ENCODE measurements around the gene COL25A1.

The COL25A1 gene

GRCh38 chr4:109278594-109279031 lies 23.8 kb downstream of the COL25A1 start:
- no peaks in the 10 kb centered on the region for H3K27me3 ChIP-seq (ENCODE audit: control insufficient read depth, insufficient read depth, low read length)
- H3K79me2 ChIP-seq, result no peaks in the 10 kb centered on the region
- no peak overlapping the region for H3K27ac ChIP-seq
- H3K4me2 ChIP-seq (ENCODE audit: low read length), result no peak overlapping the region
- no peaks in the 10 kb centered on the region for H3K36me3 ChIP-seq (ENCODE audit: control insufficient read depth, insufficient read depth, low read length)
- TF ChIP-seq CTCF (IDR thresholded peaks at IDR 0.05), result no peak
- H3K9me3 ChIP-seq (ENCODE audit: control insufficient read depth, low read length), result no peaks in the 10 kb centered on the region
- H2AFZ ChIP-seq, result no peak overlapping the region
- H3K4me3 ChIP-seq (ENCODE audit: low read depth, low read length), result no peak overlapping the region
- H3K4me1 ChIP-seq, result no peaks in the 10 kb centered on the region
- no peak overlapping the region for H3K9ac ChIP-seq

- Histone ChIP-seq H2AFZ (no peak overlapping the region), H3K4me1 (no peaks in the 10 kb centered on the region), H3K4me3 (ENCODE audit: low read depth, low read length) (no peak overlapping the region), H3K27ac (no peak overlapping the region), H3K9me3 (ENCODE audit: control insufficient read depth, low read length) (no peaks in the 10 kb centered on the region), H3K27me3 (ENCODE audit: control insufficient read depth, insufficient read depth, low read length) (no peaks in the 10 kb centered on the region), H3K36me3 (ENCODE audit: control insufficient read depth, insufficient read depth, low read length) (no peaks in the 10 kb centered on the region), H3K9ac (no peak overlapping the region), H3K4me2 (ENCODE audit: low read length) (no peak overlapping the region), H3K79me2 (no peaks in the 10 kb centered on the region)
- no peak for TF ChIP-seq CTCF (IDR thresholded peaks at IDR 0.05)
Measured at GRCh38 chr4:109276482-109277095, 25.9 kb downstream of the COL25A1 start.

GRCh38 chr4:109275066-109275745 lies 27.3 kb downstream of the COL25A1 start:
- H3K36me3 ChIP-seq (ENCODE audit: control insufficient read depth, insufficient read depth, low read length), result no peaks in the 10 kb centered on the region
- H3K4me3 ChIP-seq (ENCODE audit: low read depth, low read length), result no peak overlapping the region
- no peak overlapping the region for H2AFZ ChIP-seq
- no peak overlapping the region for H3K4me2 ChIP-seq (ENCODE audit: low read length)
- no peaks in the 10 kb centered on the region for H3K9me3 ChIP-seq (ENCODE audit: control insufficient read depth, low read length)
- no peak overlapping the region for H3K27ac ChIP-seq
- no peak for TF ChIP-seq CTCF (IDR thresholded peaks at IDR 0.05)
- no peaks in the 10 kb centered on the region for H3K4me1 ChIP-seq
- H3K27me3 ChIP-seq (ENCODE audit: control insufficient read depth, insufficient read depth, low read length), result no peaks in the 10 kb centered on the region
- H3K9ac ChIP-seq, result no peak overlapping the region
- no peaks in the 10 kb centered on the region for H3K79me2 ChIP-seq

- Histone ChIP-seq H3K36me3 (ENCODE audit: control insufficient read depth, insufficient read depth, low read length) (no peaks in the 10 kb centered on the region), H3K27ac (no peak overlapping the region), H3K4me3 (ENCODE audit: low read depth, low read length) (no peak overlapping the region), H3K4me1 (no peaks in the 10 kb centered on the region), H3K79me2 (no peaks in the 10 kb centered on the region), H3K9ac (no peak overlapping the region), H2AFZ (no peak overlapping the region), H3K27me3 (ENCODE audit: control insufficient read depth, insufficient read depth, low read length) (no peaks in the 10 kb centered on the region), H3K9me3 (ENCODE audit: control insufficient read depth, low read length) (no peaks in the 10 kb centered on the region), H3K4me2 (ENCODE audit: low read length) (no peak overlapping the region)
- no peak for TF ChIP-seq CTCF (IDR thresholded peaks at IDR 0.05)
Measured at GRCh38 chr4:109266891-109267290, 35.6 kb downstream of the COL25A1 start.

GRCh38 chr4:109266236-109266635 lies 36.2 kb downstream of the COL25A1 start:
- TF ChIP-seq CTCF (IDR thresholded peaks at IDR 0.05), result no peak
- Histone ChIP-seq H2AFZ (no peak overlapping the region), H3K4me1 (no peaks in the 10 kb centered on the region), H3K79me2 (no peaks in the 10 kb centered on the region), H3K27me3 (ENCODE audit: control insufficient read depth, insufficient read depth, low read length) (no peaks in the 10 kb centered on the region), H3K9ac (no peak overlapping the region), H3K36me3 (ENCODE audit: control insufficient read depth, insufficient read depth, low read length) (no peaks in the 10 kb centered on the region), H3K4me2 (ENCODE audit: low read length) (no peak overlapping the region), H3K27ac (no peak overlapping the region), H3K9me3 (ENCODE audit: control insufficient read depth, low read length) (no peaks in the 10 kb centered on the region), H3K4me3 (ENCODE audit: low read depth, low read length) (no peak overlapping the region)

Measured in parathyroid adenoma (tissue), 2 donors.